DOHH2 (cell line): Measurements from ENCODE around the gene IWS1.

ENCODE experiments used
- EZH2phosphoT487 ChIP-seq: fragments of 200-600 bp; sonication (generic); IDR thresholded peaks from 2 replicates; pipeline ENCODE4 v1.6.1; 2017; ENCODE audit warnings: borderline replicate concordance, mild to moderate bottlenecking, antibody characterized with exemption, low read length, moderate library complexity, mixed read lengths
- TF ChIP-seq, protein P1 (sequence below): fragments of 200-600 bp; sonication (generic); IDR thresholded peaks from one replicate; pipeline ENCODE4 v1.5.1; 2014; ENCODE audit warnings: antibody characterized with exemption, mild to moderate bottlenecking, low read depth, low read length; ENCODE audit not compliant: poor library complexity, severe bottlenecking

DNA sequence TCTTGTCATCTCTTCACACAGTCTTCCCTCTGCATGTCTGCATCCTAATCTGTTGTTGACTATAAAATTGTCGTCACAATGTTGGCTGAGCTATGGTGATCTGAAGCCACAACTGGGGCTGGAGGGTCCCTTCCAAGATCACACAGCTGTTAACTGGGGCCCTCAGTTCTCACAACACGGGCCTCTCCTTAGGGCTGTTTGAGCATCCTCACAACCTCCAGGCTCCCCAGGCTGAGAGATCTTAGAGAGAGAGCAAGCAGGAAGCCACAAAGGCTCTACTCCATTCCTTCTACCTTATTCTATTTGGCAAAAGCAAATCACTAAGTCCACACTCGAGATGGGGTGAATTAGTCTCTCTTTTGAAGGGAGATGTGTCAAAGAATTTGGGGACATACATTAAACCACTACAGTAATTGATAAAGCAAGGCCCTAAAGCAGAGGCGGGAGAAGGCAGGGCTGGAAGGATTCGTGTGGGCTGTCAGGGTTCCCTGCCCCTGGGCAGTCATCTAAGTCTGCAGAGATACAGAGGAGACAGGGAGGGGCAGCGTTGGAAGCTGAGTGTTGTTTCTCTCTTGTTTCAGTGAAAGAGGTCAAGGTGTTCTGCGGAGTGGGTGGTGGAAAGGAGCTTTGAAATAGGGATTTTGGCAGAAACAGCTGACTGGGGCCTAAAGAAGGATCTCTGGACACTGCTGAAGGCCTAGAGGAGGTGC lies 25.1 kb upstream of the IWS1 start:
- TF ChIP-seq, protein P1, sequence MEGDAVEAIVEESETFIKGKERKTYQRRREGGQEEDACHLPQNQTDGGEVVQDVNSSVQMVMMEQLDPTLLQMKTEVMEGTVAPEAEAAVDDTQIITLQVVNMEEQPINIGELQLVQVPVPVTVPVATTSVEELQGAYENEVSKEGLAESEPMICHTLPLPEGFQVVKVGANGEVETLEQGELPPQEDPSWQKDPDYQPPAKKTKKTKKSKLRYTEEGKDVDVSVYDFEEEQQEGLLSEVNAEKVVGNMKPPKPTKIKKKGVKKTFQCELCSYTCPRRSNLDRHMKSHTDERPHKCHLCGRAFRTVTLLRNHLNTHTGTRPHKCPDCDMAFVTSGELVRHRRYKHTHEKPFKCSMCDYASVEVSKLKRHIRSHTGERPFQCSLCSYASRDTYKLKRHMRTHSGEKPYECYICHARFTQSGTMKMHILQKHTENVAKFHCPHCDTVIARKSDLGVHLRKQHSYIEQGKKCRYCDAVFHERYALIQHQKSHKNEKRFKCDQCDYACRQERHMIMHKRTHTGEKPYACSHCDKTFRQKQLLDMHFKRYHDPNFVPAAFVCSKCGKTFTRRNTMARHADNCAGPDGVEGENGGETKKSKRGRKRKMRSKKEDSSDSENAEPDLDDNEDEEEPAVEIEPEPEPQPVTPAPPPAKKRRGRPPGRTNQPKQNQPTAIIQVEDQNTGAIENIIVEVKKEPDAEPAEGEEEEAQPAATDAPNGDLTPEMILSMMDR = no peak
- no peak for TF ChIP-seq EZH2phosphoT487
